GM20000 (cell line): Measurements from ENCODE around the gene TCF12.

Experiments used
- DNase-seq: peaks from one replicate; pipeline ENCODE4 v3.0.0; 2012; ENCODE audit warnings: low spot score
- CTCF ChIP-seq: IDR thresholded peaks from 2 replicates; pipeline ENCODE4 v1.5.1; 2012; ENCODE audit warnings: mild to moderate bottlenecking, control low read depth; ENCODE audit errors: extremely low read depth, missing control alignments

The TCF12 gene

DNA sequence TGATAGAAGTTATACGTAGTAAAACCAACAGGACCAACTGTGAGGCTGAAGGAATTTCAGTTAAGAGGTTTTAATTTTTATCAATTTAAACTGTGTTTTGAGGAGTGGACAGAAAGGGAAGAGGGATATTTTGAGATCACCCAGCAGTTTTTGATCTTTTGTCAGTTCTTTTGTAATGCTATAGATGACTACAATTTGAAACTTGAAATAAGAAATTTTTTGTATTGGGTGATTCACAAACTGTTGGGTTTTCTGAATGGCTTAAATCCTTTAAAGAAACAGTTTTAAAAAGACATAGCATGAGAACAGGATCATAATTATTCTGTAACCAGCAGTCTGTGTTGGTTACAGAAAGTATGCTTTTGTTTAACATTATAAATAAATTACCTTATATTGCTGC is 67.4 kb downstream of the TCF12 start:
- DNase-seq = no peak
- TF ChIP-seq CTCF = no peak

GRCh38 chr15:56987286-56987685 is 68.8 kb downstream of the TCF12 start:
- no peak for TF ChIP-seq CTCF
- no peak for DNase-seq

GRCh38 chr15:56988219-56988618 is 69.8 kb downstream of the TCF12 start:
- TF ChIP-seq CTCF = no peak
- DNase-seq = no peak

- peak; percentile 5 for DNase-seq
- no peak for TF ChIP-seq CTCF
Measured at GRCh38 chr15:56989411-56989924, 71.0 kb downstream of the TCF12 start.

- no peak for DNase-seq
- TF ChIP-seq CTCF = no peak
Measured at GRCh38 chr15:56991017-56991416, 72.6 kb downstream of the TCF12 start.

DNA sequence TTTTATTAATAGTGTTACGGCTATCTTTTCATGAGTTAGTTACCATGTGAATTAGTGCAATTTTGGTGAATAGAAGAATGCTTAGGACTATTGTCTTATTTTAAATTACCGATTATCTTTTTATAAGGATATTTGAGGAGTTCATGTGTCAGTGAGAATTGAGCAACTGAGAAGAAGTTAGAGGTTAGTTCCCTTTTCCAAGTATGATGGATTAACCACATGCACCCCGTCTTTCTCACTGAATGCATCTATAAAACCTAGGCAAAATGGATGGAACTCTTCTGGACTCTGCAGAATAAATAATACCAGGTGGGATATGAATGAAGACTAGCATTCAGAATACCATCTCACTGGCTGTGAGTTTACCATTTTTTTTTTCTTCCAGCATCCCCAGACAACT is 74.3 kb downstream of the TCF12 start:
- DNase-seq = no peak
- no peak for TF ChIP-seq CTCF

- DNase-seq = no peak
- TF ChIP-seq CTCF = no peak
Measured at GRCh38 chr15:56994280-56994679, 75.8 kb downstream of the TCF12 start.
